IPS-15b (cell line): Measurements from ENCODE around the gene PNMA8B.
"Not testable (repeated sequence)": the region's sequence is repeated elsewhere in the genome, so short reads cannot be mapped to it uniquely, and the experiment has no call there.

Source experiments
- H3K27me3 ChIP-seq: one replicate; pipeline ENCODE4 v1.6.1; 2013; ENCODE audit warnings: low read length; ENCODE audit not compliant: control insufficient read depth, insufficient read depth
- H3K36me3 ChIP-seq: one replicate; pipeline ENCODE4 v1.6.1; 2013; ENCODE audit warnings: low read length; ENCODE audit not compliant: control insufficient read depth, insufficient read depth
- H3K4me1 ChIP-seq: one replicate; pipeline ENCODE4 v1.6.1; 2013; ENCODE audit warnings: mild to moderate bottlenecking, low read length; ENCODE audit not compliant: control insufficient read depth, insufficient read depth
- H3K4me3 ChIP-seq: one replicate; pipeline ENCODE4 v1.5.1; 2013; ENCODE audit warnings: low read depth, low read length
- H3K9ac ChIP-seq: one replicate; pipeline ENCODE4 v1.6.1; 2013; ENCODE audit warnings: low read depth, mild to moderate bottlenecking, low read length
- H3K9me3 ChIP-seq: one replicate; pipeline ENCODE4 v1.6.1; 2013; ENCODE audit warnings: mild to moderate bottlenecking, low read length; ENCODE audit not compliant: control insufficient read depth, insufficient read depth

PNMA8B gene

DNA sequence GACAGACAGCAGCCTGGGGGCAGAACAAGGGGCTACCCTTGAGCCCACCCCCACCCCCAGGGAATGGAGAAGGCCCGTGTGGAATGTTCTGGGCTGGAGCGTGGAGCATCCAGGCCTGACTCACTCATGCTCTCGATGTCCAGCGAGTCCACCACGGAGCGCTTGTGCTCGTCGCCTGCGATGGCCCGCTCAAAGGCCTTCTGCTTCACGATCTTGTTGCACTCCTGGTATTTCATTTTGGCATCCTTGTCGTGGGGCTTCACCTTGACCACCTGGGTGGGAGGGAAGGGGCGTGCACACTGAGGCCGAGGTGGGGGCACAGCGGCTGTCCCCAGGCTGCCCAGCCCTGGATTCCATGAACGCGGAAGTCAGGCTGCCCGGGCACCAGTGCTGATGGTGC lies 31.1 kb upstream of the PNMA8B start:
- H3K4me1 ChIP-seq, H3K27me3 ChIP-seq, H3K36me3 ChIP-seq, H3K9me3 ChIP-seq, H3K4me3 ChIP-seq, H3K9ac ChIP-seq: not testable (repeated sequence)

DNA sequence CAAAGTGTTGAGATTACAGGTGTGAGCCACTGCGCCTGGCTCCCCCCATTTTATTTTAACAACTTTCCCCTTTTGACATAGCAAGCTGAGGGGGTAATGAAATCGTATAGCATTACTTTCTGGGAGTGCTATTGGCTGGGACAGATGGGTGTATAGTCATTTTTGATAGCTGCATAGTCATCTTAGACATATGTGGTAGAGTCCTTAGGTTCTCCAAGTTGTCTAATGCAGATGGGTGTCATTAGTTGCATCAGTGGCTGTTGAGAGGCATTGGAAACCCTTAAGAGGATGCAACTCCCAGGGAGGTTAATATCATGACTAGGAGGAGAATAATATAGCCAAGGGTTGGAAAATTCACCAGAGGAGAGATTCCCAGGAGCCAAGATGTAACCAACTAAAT lies 28.6 kb upstream of the PNMA8B start:
- Histone ChIP-seq H3K4me3 (no peak overlapping the region), H3K9ac (no peak overlapping the region), H3K4me1 (no peaks in the 10 kb centered on the region), H3K36me3 (no peaks in the 10 kb centered on the region), H3K9me3 (no peaks in the 10 kb centered on the region), H3K27me3 (no peaks in the 10 kb centered on the region)

DNA sequence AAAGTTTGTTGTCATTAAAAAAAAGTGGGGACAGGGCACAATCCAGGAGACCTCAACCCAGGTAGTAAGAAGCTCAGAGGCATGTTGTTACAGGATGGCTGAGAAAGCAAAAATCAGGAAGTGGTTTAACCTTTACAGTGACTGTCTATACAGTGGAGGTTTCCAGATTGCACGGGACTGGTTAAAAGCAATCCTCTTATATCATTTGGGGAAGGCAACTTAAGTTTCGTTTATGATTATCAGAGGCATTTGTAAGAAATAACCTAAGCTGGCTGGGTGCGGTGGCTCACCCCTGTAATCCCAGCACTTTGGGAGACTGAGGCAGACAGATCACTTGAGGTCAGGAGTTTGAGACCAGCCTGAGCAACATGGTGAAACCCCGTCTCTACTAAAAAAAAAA lies 27.3 kb upstream of the PNMA8B start:
- H3K27me3 ChIP-seq, H3K4me3 ChIP-seq, H3K36me3 ChIP-seq, H3K9ac ChIP-seq, H3K4me1 ChIP-seq, H3K9me3 ChIP-seq: not testable (repeated sequence)

DNA sequence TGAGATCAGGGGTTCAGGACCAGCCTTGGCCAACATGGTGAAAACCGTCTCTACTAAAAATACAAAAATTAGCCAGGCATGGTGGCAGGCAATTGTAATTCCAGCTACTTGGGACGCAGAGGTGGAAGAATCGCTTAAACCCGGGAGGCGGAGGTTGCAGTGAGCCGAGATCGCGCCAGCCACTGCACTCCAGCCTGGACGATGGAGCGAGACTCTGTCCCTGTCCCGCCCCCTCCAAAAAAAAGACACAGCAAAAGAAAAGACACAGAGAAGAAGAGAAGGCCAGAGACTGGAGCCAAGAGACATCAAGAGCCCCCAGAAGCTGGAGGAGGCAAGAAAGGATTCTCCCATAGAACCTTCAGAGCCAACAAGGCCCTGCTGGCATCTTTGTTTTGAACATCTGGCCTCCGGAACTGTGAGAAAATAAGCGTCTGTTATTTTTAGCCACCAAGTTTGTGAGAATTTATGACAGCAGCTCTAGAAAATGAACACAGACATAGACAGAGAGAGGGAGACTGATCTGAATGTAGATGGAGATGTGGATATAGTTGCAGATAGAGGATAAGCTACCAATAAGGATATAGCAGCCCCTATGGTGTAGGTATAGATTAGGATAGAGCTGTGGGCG lies 25.7 kb upstream of the PNMA8B start:
- H3K36me3 ChIP-seq = no peaks in the 10 kb centered on the region
- no peaks in the 10 kb centered on the region for H3K27me3 ChIP-seq
- H3K4me3 ChIP-seq = no peak overlapping the region
- H3K9ac ChIP-seq = no peak overlapping the region
- H3K9me3 ChIP-seq = no peaks in the 10 kb centered on the region
- H3K4me1 ChIP-seq = no peaks in the 10 kb centered on the region

DNA sequence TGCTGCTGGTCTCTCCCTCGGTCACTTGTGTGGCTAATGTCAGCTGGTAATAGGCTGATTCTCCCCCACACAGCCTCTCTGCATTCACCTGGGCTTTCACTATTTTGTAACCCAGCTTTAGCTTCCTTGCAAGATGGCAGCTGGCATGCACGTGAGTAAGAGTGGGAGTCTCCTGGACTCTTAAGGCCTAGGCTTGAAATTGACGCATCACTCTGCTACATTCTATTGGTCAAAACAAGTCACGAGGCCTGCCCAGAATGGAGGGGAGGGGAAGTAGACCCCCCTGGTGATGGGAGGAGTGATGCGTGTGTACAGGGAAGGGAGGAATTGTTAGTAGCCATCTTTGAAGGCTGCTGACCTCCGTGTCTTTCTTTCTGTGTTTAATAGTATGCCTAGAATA lies 24.9 kb upstream of the PNMA8B start:
- no peak overlapping the region for H3K9ac ChIP-seq
- H3K27me3 ChIP-seq = no peaks in the 10 kb centered on the region
- H3K4me1 ChIP-seq = no peaks in the 10 kb centered on the region
- H3K4me3 ChIP-seq = no peak overlapping the region
- no peaks in the 10 kb centered on the region for H3K9me3 ChIP-seq
- no peaks in the 10 kb centered on the region for H3K36me3 ChIP-seq

DNA sequence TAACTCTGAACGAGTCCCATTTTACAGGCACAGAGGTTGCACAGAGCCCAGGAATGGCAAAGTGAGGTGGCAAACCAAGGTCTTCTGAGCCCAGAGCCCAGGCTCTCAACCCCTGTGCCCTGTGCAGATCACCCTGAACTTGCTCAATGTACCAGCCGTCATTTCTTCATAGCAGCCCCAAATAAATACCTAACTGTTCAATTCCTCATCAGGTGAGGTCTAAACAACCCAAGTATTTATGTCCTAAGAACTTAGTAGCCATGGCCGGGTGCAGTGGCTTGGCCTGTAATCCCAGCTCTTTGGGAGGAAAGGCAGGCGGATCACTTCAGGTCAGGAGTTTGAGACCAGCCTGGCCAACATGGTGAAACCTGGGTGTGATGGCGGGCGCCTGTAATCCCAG lies 21.8 kb upstream of the PNMA8B start:
- Histone ChIP-seq H3K27me3 (no peaks in the 10 kb centered on the region), H3K36me3 (no peaks in the 10 kb centered on the region), H3K4me1 (no peaks in the 10 kb centered on the region), H3K9ac (no peak overlapping the region), H3K9me3 (no peaks in the 10 kb centered on the region), H3K4me3 (no peak overlapping the region)

DNA sequence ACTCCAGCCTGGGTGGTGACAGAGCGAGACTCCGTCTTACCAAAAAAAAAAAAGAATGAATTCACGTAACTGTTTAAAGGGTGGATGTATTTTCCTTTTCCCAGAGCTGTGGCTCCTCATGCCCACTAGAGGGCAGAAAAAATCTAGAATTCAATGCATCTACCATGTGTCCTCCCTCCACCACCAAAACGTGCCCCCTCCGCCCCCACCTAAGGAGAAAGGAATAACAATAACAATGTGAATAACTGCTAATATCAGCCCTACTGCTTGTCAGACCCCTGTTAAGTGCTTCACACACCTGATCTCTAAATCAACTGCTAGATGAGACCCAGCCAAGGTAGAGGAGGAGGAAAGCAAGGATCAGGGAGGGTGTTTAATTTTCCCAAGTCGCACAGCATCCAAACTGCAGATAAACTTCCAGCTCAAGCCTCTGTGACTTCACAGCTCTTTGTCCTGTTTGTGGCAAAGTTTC lies 20.2 kb upstream of the PNMA8B start:
- no peaks in the 10 kb centered on the region for H3K9me3 ChIP-seq
- peaks cover 2% of the 10 kb centered on the region for H3K27me3 ChIP-seq
- H3K9ac ChIP-seq = no peak overlapping the region
- H3K4me1 ChIP-seq = no peaks in the 10 kb centered on the region
- H3K4me3 ChIP-seq = no peak overlapping the region
- no peaks in the 10 kb centered on the region for H3K36me3 ChIP-seq

DNA sequence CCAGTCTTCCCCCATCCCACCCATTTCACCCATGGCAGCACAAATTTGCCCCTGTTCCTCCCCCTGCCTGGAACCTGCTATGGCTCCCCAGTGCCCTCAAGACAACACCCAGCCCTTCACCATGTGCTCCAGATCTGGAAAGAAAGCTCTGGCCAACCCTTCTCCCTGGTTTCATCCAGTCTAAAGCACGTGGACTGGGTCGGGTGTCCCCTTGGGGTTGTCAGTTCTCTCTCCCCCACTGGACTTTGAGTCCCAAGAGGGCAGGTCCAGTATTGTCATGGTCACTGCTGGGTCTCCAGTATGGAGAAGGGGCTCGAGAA lies 19.6 kb upstream of the PNMA8B start:
- no peaks in the 10 kb centered on the region for H3K4me1 ChIP-seq
- H3K9me3 ChIP-seq = no peaks in the 10 kb centered on the region
- H3K36me3 ChIP-seq = no peaks in the 10 kb centered on the region
- H3K9ac ChIP-seq = no peak overlapping the region
- peaks cover 2% of the 10 kb centered on the region for H3K27me3 ChIP-seq
- H3K4me3 ChIP-seq = no peak overlapping the region

DNA sequence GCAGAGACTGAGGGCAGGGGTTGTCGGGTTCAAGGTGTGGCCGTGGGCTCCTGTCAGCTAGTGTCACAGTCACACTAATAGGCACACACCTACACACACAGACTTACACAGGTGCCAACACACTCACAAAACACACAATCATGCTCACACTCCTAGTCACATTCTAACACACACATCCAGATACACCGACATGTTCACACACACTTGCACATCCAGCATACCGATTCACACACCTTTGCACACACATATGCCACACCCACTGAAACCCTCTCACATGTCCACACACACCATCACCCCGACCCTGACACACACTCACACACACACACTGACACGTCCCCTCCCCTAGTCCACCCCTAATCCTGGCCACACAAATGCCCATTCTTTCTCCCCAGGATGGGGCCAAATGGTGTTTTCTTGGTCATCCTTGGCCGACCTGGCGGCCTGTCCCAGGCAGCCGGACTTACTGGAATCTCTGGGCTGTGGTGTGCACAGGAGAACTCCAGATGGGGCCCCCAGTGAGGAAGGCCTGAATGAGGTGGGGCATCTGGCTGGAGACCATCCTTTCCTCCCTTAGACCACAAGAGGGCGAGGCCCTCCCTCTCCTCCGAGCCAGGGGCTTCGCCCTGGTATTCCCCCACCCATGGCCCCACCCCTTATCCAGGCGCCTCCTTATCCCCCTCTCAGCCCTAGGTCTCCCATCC lies 19.1 kb upstream of the PNMA8B start:
- no peak overlapping the region for H3K9ac ChIP-seq
- no peak overlapping the region for H3K4me3 ChIP-seq
- H3K4me1 ChIP-seq = no peaks in the 10 kb centered on the region
- no peaks in the 10 kb centered on the region for H3K36me3 ChIP-seq
- no peaks in the 10 kb centered on the region for H3K9me3 ChIP-seq
- peaks cover 2% of the 10 kb centered on the region for H3K27me3 ChIP-seq

DNA sequence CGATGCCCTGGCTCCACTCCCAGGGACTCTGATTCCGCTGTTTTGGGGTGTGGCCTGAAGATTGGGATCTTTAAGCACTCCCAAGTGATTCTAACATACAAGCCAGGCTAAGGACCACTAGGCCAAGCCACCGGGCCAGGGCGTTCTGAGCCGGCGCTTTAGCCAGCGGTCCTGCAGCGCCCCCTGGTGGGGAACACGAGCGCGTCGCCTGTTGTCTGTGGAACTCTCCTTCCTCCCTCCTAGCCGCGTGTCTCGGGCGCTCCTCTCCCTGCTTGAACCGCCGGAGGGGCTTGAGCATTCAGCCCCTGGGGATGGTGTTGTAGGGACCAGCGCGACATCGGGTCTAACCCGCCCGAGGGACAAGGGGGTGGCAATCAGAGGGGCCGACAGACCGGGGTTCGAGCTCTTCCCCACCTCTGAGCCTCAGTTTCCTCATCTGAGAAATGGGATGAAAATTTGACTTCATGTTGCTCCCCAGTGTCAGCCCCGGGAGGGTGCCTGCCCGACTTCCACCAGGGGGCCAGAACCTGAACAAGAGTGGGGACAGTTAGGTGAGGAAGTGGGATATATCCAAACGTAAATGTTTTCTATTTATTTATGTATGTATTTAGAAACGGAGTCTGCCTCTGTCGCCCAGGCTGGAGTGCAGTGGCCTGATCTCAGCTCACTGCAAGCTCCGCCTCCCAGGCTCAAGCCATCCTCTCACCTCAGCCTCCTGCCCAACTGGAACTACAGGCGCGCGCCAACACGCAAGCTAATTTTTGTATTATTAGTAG lies 18.0 kb upstream of the PNMA8B start:
- H3K9ac ChIP-seq = no peak overlapping the region
- H3K9me3 ChIP-seq = no peaks in the 10 kb centered on the region
- H3K4me1 ChIP-seq = no peaks in the 10 kb centered on the region
- no peak overlapping the region for H3K4me3 ChIP-seq
- H3K36me3 ChIP-seq = no peaks in the 10 kb centered on the region
- H3K27me3 ChIP-seq = peaks cover 2% of the 10 kb centered on the region

DNA sequence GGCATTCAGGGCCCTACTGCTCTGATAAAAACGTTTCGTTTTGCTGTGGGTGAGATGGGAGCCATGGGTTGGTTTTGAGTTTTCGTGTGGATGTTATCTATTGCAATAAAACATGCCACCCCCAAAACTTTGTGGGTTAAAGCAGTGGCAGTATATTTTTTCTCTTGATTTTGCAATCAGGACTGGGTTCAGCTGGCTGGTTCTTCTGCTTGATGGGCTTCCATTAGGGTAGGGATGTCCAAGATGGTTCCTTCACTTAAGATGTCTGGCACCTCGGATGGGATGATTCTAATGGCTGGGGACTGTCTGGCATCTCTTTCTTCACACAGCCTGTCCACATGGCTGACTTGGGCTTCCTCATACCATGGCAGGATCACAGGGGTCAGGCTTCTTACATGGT lies 15.6 kb upstream of the PNMA8B start:
- Histone ChIP-seq H3K27me3 (peaks cover 2% of the 10 kb centered on the region), H3K4me1 (no peaks in the 10 kb centered on the region), H3K9me3 (no peaks in the 10 kb centered on the region), H3K9ac (no peak overlapping the region), H3K4me3 (no peak overlapping the region), H3K36me3 (no peaks in the 10 kb centered on the region)

DNA sequence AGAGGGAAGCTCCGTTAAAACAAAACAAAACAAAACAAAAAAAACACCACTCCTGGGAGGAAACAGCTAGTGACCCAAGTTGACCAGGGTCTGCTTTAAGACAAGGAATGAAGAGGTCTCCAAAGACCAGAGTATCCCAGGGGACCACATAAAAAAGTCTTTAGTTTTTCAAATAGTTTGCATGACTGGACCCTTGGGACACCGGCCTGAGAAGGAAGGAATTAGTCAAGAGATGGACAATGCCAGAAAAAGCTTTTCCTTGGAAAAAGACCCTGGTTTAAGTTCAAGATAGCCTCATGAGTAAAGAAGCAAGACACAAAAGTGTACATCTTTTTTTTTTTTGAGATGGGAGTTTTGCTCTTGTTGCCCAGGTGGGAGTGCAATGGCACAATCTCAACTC lies 12.5 kb upstream of the PNMA8B start:
- H3K9ac ChIP-seq = no peak overlapping the region

More for the DNA sequence above, 12.5 kb upstream of the PNMA8B start:
- Histone ChIP-seq H3K9me3 (no peaks in the 10 kb centered on the region), H3K4me1 (no peaks in the 10 kb centered on the region), H3K4me3 (no peak overlapping the region), H3K36me3 (no peaks in the 10 kb centered on the region), H3K27me3 (peaks cover 2% of the 10 kb centered on the region)
